GM23338 (cell line): ENCODE measurements around the gene CDK10. TPM values are rescaled to one million over a fixed set of nuclear protein-coding genes. Genes with fewer than 3 reads are reported as not detected.

Experiments used
- ATAC-seq: fragments of 200-7000 bp; cut with Tn5 transposase; 3 replicates; pipeline ENCODE4 v1.9.1; 2020
- DNase-seq: peaks from one replicate; pipeline ENCODE4 v3.0.0-alpha.2; 2015; ENCODE audit warnings: low spot score
- H2AFZ ChIP-seq: fragments of 200-600 bp; sonication (generic); 2 replicates; pipeline ENCODE4 v1.8.0; 2016; ENCODE audit warnings: antibody characterized with exemption, mild to moderate bottlenecking, moderate library complexity
- H3F3A ChIP-seq: fragments of 200-600 bp; sonication (generic); replicated peaks from 2 replicates; pipeline ENCODE4 v1.8.0; 2017; ENCODE audit warnings: antibody characterized with exemption, mixed run types, low read depth
- H3K27ac ChIP-seq: fragments of 200-600 bp; sonication (generic); 2 replicates; pipeline ENCODE4 v1.6.1; 2016; ENCODE audit warnings: low read depth
- H3K27me3 ChIP-seq: fragments of 200-600 bp; sonication (generic); 2 replicates; pipeline ENCODE4 v1.8.0; 2016; ENCODE audit warnings: mild to moderate bottlenecking, mixed run types, moderate library complexity; ENCODE audit not compliant: insufficient read depth
- H3K36me3 ChIP-seq: fragments of 200-600 bp; sonication (generic); 2 replicates; pipeline ENCODE4 v1.8.0; 2016; ENCODE audit warnings: mild to moderate bottlenecking; ENCODE audit not compliant: insufficient read depth
- H3K4me1 ChIP-seq: fragments of 200-600 bp; sonication (generic); 2 replicates; pipeline ENCODE4 v1.8.0; 2016; ENCODE audit warnings: mild to moderate bottlenecking, moderate library complexity; ENCODE audit not compliant: insufficient read depth
- H3K4me2 ChIP-seq: fragments of 200-600 bp; sonication (generic); 2 replicates; pipeline ENCODE4 v1.7.1; 2017; ENCODE audit warnings: mixed run types
- H3K4me3 ChIP-seq: fragments of 200-600 bp; sonication (generic); 2 replicates; pipeline ENCODE4 v1.6.1; 2016; ENCODE audit warnings: mixed run types
- H3K79me2 ChIP-seq: fragments of 200-600 bp; sonication (generic); replicated peaks from 2 replicates; pipeline ENCODE4 v1.8.0; 2017; ENCODE audit warnings: mild to moderate bottlenecking; ENCODE audit not compliant: insufficient read depth
- H3K9me2 ChIP-seq: fragments of 200-600 bp; sonication (generic); 2 replicates; pipeline ENCODE4 v1.8.0; 2017; ENCODE audit not compliant: insufficient read depth
- H4K20me1 ChIP-seq: fragments of 200-600 bp; sonication (generic); replicated peaks from 2 replicates; pipeline ENCODE4 v1.8.0; 2017; ENCODE audit warnings: mild to moderate bottlenecking; ENCODE audit not compliant: insufficient read depth
- H3K27ac Mint-ChIP-seq: 2 replicates; pipeline ENCODE4 v1.8.0; 2020; ENCODE audit warnings: inconsistent platforms, mild to moderate bottlenecking, moderate library complexity, mixed read lengths
- H3K27me3 Mint-ChIP-seq: 3 replicates; pipeline ENCODE4 v1.8.0; 2022; ENCODE audit warnings: low read depth, mild to moderate bottlenecking, moderate library complexity, mixed read lengths, inconsistent platforms; ENCODE audit not compliant: insufficient read depth, poor library complexity
- H3K36me3 Mint-ChIP-seq: 3 replicates; pipeline ENCODE4 v1.8.0; 2021; ENCODE audit warnings: low read depth, mild to moderate bottlenecking, inconsistent platforms, moderate library complexity, mixed read lengths
- H3K4me1 Mint-ChIP-seq: 3 replicates; pipeline ENCODE4 v1.8.0; 2020; ENCODE audit warnings: mild to moderate bottlenecking, inconsistent platforms, mixed read lengths
- H3K4me3 Mint-ChIP-seq: 3 replicates; pipeline ENCODE4 v1.8.0; 2021; ENCODE audit warnings: moderate library complexity, mild to moderate bottlenecking, inconsistent platforms, mixed read lengths
- H3K9me3 Mint-ChIP-seq: 3 replicates; pipeline ENCODE4 v1.8.0; 2020; ENCODE audit warnings: moderate library complexity, mild to moderate bottlenecking, inconsistent platforms, mixed read lengths
- CREB1 ChIP-seq: fragments of 250-450 bp; sonication (Bioruptor Pico); IDR thresholded peaks from 2 replicates; pipeline ENCODE4 v1.5.0; 2020; ENCODE audit warnings: low read depth, mild to moderate bottlenecking, moderate library complexity
- CTCF ChIP-seq, 2 experiments: fragments of 200-600 bp in 1 of 2; sonication (generic) in 1 of 2; conservative IDR thresholded peaks; 2 replicates each; pipeline versions ENCODE4 v1.5.1 to v1.6.1; 2016 to 2017; ENCODE audit warnings: antibody characterized with exemption in 2 of 2, low read depth in 2 of 2, mild to moderate bottlenecking in 2 of 2, moderate library complexity in 1 of 2
- ETS1 ChIP-seq: IDR thresholded peaks from 2 replicates; pipeline ENCODE4 v1.6.1; 2016; ENCODE audit warnings: antibody characterized with exemption
- EZH2 ChIP-seq: fragments of 200-600 bp; sonication (generic); IDR thresholded peaks from one replicate; pipeline ENCODE4 v1.8.0; 2017; ENCODE audit warnings: antibody characterized with exemption, mild to moderate bottlenecking, low read depth; ENCODE audit not compliant: unreplicated experiment
- EZH2phosphoT487 ChIP-seq: fragments of 200-600 bp; sonication (generic); IDR thresholded peaks from one replicate; pipeline ENCODE4 v1.8.1; 2018; ENCODE audit warnings: antibody characterized with exemption; ENCODE audit not compliant: unreplicated experiment
- JUNB ChIP-seq: IDR thresholded peaks from one replicate; pipeline ENCODE4 v1.6.1; 2016; ENCODE audit warnings: antibody characterized with exemption; ENCODE audit not compliant: unreplicated experiment
- NANOG ChIP-seq: IDR thresholded peaks from 2 replicates; pipeline ENCODE4 v1.6.1; 2016; ENCODE audit warnings: antibody characterized with exemption, borderline replicate concordance
- POLR2AphosphoS5 ChIP-seq: IDR thresholded peaks from 2 replicates; pipeline ENCODE4 v1.6.1; 2016; ENCODE audit warnings: antibody characterized with exemption, low read depth
- REST ChIP-seq: IDR thresholded peaks from one replicate; pipeline ENCODE4 v1.6.1; 2018; ENCODE audit warnings: antibody characterized with exemption; ENCODE audit not compliant: unreplicated experiment
- STAT1 ChIP-seq: IDR thresholded peaks from one replicate; pipeline ENCODE4 v1.6.1; 2016; ENCODE audit warnings: antibody characterized with exemption; ENCODE audit not compliant: unreplicated experiment
- ZNF114 ChIP-seq: fragments of 250-450 bp; sonication (Bioruptor Pico); IDR thresholded peaks from 2 replicates; pipeline ENCODE4 v1.5.0; 2020; ENCODE audit warnings: mild to moderate bottlenecking, moderate library complexity
- ZNF331 ChIP-seq: fragments of 250-450 bp; sonication (Bioruptor Pico); IDR thresholded peaks from 2 replicates; pipeline ENCODE4 v1.5.0; 2020; ENCODE audit warnings: low read depth, mild to moderate bottlenecking, moderate library complexity
- ZNF462 ChIP-seq: fragments of 250-450 bp; sonication (Bioruptor Pico); IDR thresholded peaks from 2 replicates; pipeline ENCODE4 v1.5.0; 2020; ENCODE audit warnings: mild to moderate bottlenecking, moderate library complexity
- polyA plus RNA-seq: library from polyadenylated mRNA; unstranded; fragments of >200 nt; fragmentation: Nextera tagmentation; extraction: Ambion mirVana; gene quantifications from 2 replicates; pipeline ENCODE4 v1.2.1, GENCODE V29; 2016
- total RNA-seq: library from RNA; depleted of rRNA; stranded (reverse); fragments of >200 nt; shearing (Covaris generic); gene quantifications from 2 replicates; pipeline ENCODE4 v1.2.3, GENCODE V29; 2014

The CDK10 gene
- total and polyA plus RNA-seq, 2 experiments from 2014 or later, result 64.6 to 88.0 TPM

- Histone ChIP-seq H3K27ac (no peak overlapping the region), H3K4me2 (no peak overlapping the region), H3K79me2 (peaks cover 26% of the 10 kb centered on the region), H3F3A (no peaks in the 10 kb centered on the region), H3K4me3 (no peak overlapping the region), H2AFZ (no peak overlapping the region), H3K4me1 (peaks cover 7% of the 10 kb centered on the region; the same call in 1 of the 2 replicates), H3K27me3 (no peaks in the 10 kb centered on the region), H4K20me1 (0 out of 2 replicates have a peak, but pooled peaks cover 4% of the 10 kb centered on the region), H3K9me2 (no peaks in the 10 kb centered on the region), H3K36me3 (peaks cover 12% of the 10 kb centered on the region)
- ATAC-seq (no peak), DNase-seq (no peak)
- H3K4me1 Mint-ChIP-seq, result peaks cover 8% of the 10 kb centered on the region
- TF ChIP-seq CREB1 (CRISPR knock-in tag) (no peak), POLR2AphosphoS5 (no peak), STAT1 (no peak), CTCF (conservative IDR thresholded peaks at IDR 0.05; ENCODE audit: low read depth in 2 of 2) (no peak), ZNF331 (CRISPR knock-in tag) (no peak), EZH2phosphoT487 (no peak), JUNB (no peak), REST (no peak), NANOG (no peak), ZNF462 (CRISPR knock-in tag) (no peak), ZNF114 (CRISPR knock-in tag) (no peak), ETS1 (no peak), EZH2 (no peak)
- H3K4me3 Mint-ChIP-seq, result no peak overlapping the region; the same call in 2 of the 3 replicates
- H3K9me3 Mint-ChIP-seq, result peaks cover 15% of the 10 kb centered on the region
- H3K27ac Mint-ChIP-seq, result no peak overlapping the region
- H3K27me3 Mint-ChIP-seq, result peaks cover 8% of the 10 kb centered on the region
- peaks cover 71% of the 10 kb centered on the region for H3K36me3 Mint-ChIP-seq
These were observed 25.3 kb upstream of the CDK10 start for GRCh38 chr16:89661215-89661614.
